Lung (tissue), 12 donors: Measurements from ENCODE around the gene ZMIZ2. TPM values are rescaled to one million over a fixed set of nuclear protein-coding genes. Genes with fewer than 3 reads are reported as not detected.

Source experiments
- ATAC-seq: fragments of 200-7000 bp; cut with Tn5 transposase; one replicate; pipeline ENCODE4 v1.9.1; 2020; ENCODE audit warnings: moderate number of reproducible peaks; ENCODE audit not compliant: insufficient read depth, low FRiP score
- DNase-seq, 3 donors: peaks; one replicate each; pipeline ENCODE4 v3.0.0-alpha.2; 2013 to 2017
- H3K27ac ChIP-seq, 2 donors: one replicate each; pipeline ENCODE4 v1.5.1; 2013; ENCODE audit warnings: mild to moderate bottlenecking in 2 of 2, moderate library complexity in 2 of 2, control low read depth in 1 of 2, inconsistent platforms in 1 of 2, low read depth in 1 of 2, low read length in 1 of 2
- H3K27me3 ChIP-seq, 3 donors: one replicate each; pipeline ENCODE4 v1.5.1; 2013; ENCODE audit warnings: low read length in 2 of 3; ENCODE audit not compliant: control insufficient read depth in 3 of 3, insufficient read depth in 3 of 3
- H3K36me3 ChIP-seq, 4 donors: one replicate each; pipeline ENCODE4 v1.5.1; 2013; ENCODE audit warnings: low read length in 4 of 4, mild to moderate bottlenecking in 1 of 4, moderate library complexity in 1 of 4; ENCODE audit not compliant: control insufficient read depth in 4 of 4, insufficient read depth in 4 of 4
- H3K4me1 ChIP-seq, 5 donors: one replicate each; pipeline ENCODE4 v1.5.1; 2013; ENCODE audit warnings: low read length in 5 of 5, mild to moderate bottlenecking in 2 of 5, moderate library complexity in 1 of 5; ENCODE audit not compliant: control insufficient read depth in 5 of 5, insufficient read depth in 5 of 5
- H3K4me3 ChIP-seq: one replicate; pipeline ENCODE4 v1.5.1; 2013; ENCODE audit warnings: mild to moderate bottlenecking, control low read depth, moderate library complexity
- H3K9ac ChIP-seq, 2 donors: one replicate each; pipeline ENCODE4 v1.5.1; 2013; ENCODE audit warnings: low read length in 2 of 2, control low read depth in 1 of 2; ENCODE audit not compliant: insufficient read depth in 1 of 2
- H3K9me3 ChIP-seq, 4 donors: one replicate each; pipeline ENCODE4 v1.5.1; 2013; ENCODE audit warnings: low read length in 3 of 4, mild to moderate bottlenecking in 1 of 4, moderate library complexity in 1 of 4; ENCODE audit not compliant: control insufficient read depth in 4 of 4, insufficient read depth in 3 of 4
- CTCF ChIP-seq: IDR thresholded peaks from 2 replicates; pipeline ENCODE4 v1.5.1; 2012; ENCODE audit warnings: mild to moderate bottlenecking; ENCODE audit errors: control extremely low read depth, extremely low read depth
- WGBS, 2 donors: extraction: QIAGEN DNeasy Blood & Tissue Kit; methylation state at CpG; one replicate each; pipeline ENCODE4 v1.1.7; 2013; 5-methylcytosine and 5-hydroxymethylcytosine counted together
- polyA plus RNA-seq, 2 donors: library from polyadenylated mRNA; stranded (reverse); fragments of 200-250 nt; gene quantifications; one replicate each; pipeline ENCODE4 v1.2.1, GENCODE V29; 2013
- total RNA-seq, 2 donors: library from RNA; depleted of rRNA in 1 of 2; stranded (reverse); fragments of >200 nt in 1 of 2; gene quantifications; one replicate each; pipeline ENCODE4 v1.2.1, GENCODE V29; 2014 to 2021
- donor health status: control.
- donor health status: control.
- donor health status: Bipolar disorder and iron deficiency.
- donor health status: healthy.
- donor health status: DM: yes; HTN: yes; CAD: no.

Gene ZMIZ2
- total and polyA plus RNA-seq, 4 donors: 26.2 to 103 (median 53.7) TPM

- ATAC-seq (no peak), DNase-seq (no peak)
- H3K9me3 ChIP-seq: no peaks in the 10 kb centered on the region
- H3K9ac ChIP-seq: no peak overlapping the region
- H3K27me3 ChIP-seq: no peaks in the 10 kb centered on the region
- 91 to 92% methylated on average over 17 of the region's 17 CpGs for WGBS, 2 donors
- no peak overlapping the region for H3K4me3 ChIP-seq
- peaks cover 4 to 36% (median 16%) of the 10 kb centered on the region in 5 donors for H3K4me1 ChIP-seq
- H3K27ac ChIP-seq: no peak overlapping the region
- no peak for TF ChIP-seq CTCF
- peaks cover 16 to 75% (median 20%) of the 10 kb centered on the region in 4 donors for H3K36me3 ChIP-seq
These were observed 17.1 kb downstream of the ZMIZ2 start for GRCh38 chr7:44765579-44766415.

GRCh38 chr7:44766416-44766801 is 17.8 kb downstream of the ZMIZ2 start:
- ATAC-seq (no peak), DNase-seq (no peak)
- no peak overlapping the region for H3K27ac ChIP-seq
- H3K9me3 ChIP-seq: no peaks in the 10 kb centered on the region
- H3K4me3 ChIP-seq: no peak overlapping the region
- H3K27me3 ChIP-seq: no peaks in the 10 kb centered on the region
- H3K36me3 ChIP-seq: peaks cover 16 to 68% (median 20%) of the 10 kb centered on the region in 4 donors
- H3K4me1 ChIP-seq: peaks cover 4 to 36% (median 16%) of the 10 kb centered on the region in 5 donors
- H3K9ac ChIP-seq: no peak overlapping the region
- 94 to 97% methylated on average over 11 of the region's 11 CpGs for WGBS, 2 donors
- TF ChIP-seq CTCF: no peak

- Histone ChIP-seq H3K4me1 (peaks cover 4 to 36% (median 16%) of the 10 kb centered on the region in 5 donors), H3K27ac (peak overlapping the region in 1 of 2 donors; percentile 8), H3K9ac (no peak overlapping the region), H3K36me3 (peaks cover 16 to 62% (median 20%) of the 10 kb centered on the region in 4 donors), H3K4me3 (no peak overlapping the region), H3K27me3 (no peaks in the 10 kb centered on the region), H3K9me3 (no peaks in the 10 kb centered on the region)
- TF ChIP-seq CTCF: no peak
- 82 to 85% methylated on average over 19 of the region's 19 CpGs for WGBS, 2 donors
- ATAC-seq (no peak), DNase-seq (no peak)
These were observed 18.7 kb downstream of the ZMIZ2 start for GRCh38 chr7:44767134-44767911.
